Measurements from ENCODE around the gene SDE2. TPM values are rescaled to one million over a fixed set of nuclear protein-coding genes. Genes with fewer than 3 reads are reported as not detected.
A peak's percentile ranks its signal among the peaks of the same experiment; 100 is the strongest.
"Not testable (repeated sequence)": the region's sequence is repeated elsewhere in the genome, so short reads cannot be mapped to it uniquely, and the experiment has no call there.

Gene SDE2
- total RNA-seq (ENCODE audit: insufficient read depth, low replicate concordance) = 40.4 TPM

DNA sequence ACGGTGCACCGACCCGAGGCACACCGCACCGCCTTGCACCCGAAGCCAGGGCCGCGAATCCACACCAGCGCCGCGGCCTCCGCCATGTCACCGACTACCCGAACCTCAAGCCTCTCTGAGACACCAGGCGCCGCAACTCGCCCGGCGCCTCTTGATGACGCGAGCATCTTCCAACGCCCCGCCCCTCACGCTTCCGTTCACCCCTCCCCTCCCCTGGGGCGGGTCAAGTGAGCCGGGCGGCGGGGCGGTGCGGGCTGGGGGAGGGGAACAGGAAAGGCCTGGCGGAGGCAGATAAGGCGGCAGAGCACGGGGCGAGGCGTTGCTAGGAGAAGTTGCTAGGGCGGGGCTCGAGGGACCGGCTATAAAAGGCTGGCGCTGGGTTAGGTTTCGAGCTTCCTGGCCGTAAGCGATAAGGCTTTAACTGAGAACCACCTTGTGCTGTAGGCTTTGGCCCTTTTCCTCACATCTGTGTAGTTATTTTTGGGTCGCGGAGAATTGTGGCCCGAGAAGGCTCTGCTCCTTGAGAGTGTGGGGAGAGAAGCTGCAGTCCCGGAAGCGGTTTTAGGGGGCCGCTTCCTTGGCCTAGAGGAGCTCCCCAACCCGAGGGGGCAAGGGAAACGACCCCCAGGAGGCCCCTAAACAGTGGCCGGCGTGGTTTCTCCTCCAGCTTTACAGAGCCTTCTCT lies at the start of gene SDE2:
TSS of gene SDE2 (minus strand) at position 117 of the 685 bp plus-strand sequence. CDS start at position 86, 31 bp downstream.
- peak; percentile 99 for DNase-seq (ENCODE audit: low spot score)

DNA sequence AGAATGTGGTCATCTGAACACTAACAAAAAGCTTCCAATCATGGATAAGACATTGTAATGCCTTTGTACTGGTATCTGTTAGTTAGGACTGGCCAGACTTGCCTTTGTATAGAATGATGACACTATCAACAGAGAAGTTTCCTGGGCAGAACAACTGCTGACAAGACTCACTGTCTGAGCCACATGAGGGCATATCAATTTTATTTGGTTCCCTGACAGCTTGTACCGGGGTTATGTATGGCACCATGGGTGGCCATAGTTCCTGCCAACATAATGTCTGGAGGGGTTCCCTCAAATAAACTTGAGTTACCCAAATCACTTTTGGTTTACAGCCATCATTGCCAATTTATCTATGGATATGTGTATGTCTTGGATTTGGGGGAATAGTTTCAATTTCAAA lies 49.7 kb upstream of the SDE2 start:
- no peak for DNase-seq (ENCODE audit: low spot score)

DNA sequence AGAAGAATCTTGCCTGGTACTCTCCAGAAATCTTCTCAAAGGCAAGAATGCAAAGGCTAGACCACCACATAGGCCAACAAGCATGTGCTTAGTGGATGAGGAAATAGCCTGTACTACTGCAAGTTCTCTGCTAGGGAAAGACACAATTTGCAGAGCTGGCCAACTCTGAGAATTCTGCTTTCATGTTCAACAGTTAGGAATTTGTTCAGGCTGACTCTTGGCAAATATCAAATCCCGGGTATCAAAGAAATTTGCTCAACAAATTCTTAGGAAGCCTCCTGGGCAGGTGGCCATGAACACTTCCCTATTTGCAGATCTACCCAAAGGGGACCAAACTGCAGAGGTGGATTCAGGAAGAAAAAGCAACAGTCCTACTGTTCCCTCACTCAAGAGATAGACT lies 48.4 kb upstream of the SDE2 start:
- DNase-seq (ENCODE audit: low spot score) = peak; percentile 72

DNA sequence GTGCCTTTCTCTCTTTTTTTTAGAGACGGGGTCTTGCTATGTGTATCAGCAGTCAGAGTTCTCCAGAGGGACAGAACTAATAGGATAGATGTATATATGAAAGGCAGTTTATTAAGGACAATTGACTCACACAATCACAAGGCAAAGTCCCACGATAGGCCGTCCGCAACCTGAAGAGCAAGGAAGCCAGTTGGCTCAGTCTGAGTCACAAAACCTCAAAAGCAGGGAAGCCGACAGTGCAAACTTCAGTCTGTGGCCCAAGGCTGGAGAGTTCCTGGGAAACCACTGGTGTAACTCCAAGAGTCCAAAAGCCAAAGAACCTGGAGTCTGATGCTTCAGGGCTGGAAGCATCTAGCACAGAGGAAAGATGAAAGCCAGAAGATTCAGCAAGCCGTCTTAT lies 47.1 kb upstream of the SDE2 start:
- DNase-seq (ENCODE audit: low spot score) = no peak

DNA sequence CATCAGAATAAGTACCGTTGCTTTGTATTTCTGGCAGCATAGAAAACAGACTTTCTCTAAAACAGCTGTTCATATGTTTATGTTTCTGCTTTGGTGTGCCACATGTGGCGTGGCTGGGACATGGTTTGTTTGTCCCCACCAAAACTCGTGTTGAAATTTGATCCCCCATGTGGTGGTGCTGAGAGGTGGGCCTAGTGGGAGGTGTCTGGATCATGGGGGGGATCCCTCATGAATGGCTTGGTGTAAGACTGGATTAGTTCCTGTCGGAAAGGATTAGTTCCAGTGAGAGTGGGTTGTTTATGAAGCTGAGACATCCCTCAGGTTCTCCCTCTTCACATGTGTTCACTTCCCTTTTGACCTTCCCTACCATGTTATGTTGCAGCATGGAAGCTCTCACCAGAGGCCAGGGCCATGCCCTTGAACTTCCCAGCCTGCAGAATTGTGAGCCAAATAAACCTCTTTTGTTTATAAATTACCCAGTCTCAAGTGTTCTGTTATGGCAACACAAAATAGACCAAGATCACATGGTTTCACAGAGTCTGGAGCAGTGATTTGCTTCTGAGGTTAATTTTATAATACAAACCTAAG lies 45.5 kb upstream of the SDE2 start:
- DNase-seq (ENCODE audit: low spot score) = no peak

DNA sequence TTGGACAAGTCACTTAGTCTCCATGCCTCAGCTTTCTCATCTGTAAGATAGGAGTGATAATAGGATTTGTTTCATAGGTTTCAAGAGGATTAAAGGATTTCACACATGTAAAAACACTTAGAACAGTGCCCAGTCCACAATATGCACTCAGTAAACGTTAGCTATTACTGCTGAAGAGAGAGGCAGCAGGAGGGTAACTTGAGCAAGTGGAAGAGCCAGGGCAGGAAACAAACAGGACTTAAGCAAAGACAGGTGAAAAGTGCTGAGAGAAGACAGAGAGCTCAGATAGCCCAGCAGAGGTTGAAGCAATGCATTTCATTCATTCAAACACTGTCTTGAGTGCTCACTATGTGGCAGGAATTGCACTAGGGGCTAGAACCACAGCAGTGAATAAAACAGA lies 42.3 kb upstream of the SDE2 start:
- no peak for DNase-seq (ENCODE audit: low spot score)

DNA sequence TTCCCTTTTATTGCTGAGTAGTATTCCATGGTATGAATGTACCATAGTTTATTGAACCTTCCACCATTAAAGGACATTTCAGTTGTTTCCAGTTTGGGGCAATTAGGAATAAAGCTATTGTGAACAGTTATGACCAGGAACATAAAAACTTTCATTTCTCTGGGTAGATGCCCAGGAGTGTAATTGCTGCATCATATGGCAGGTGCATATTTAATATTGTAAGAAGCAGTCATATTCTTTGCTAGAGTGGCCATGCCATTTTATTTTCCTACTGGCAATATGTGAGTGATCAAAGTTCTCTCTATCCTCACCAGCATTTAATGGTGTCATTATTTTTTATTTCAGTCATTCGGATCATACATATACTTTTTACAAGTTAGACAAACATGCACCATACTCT lies 39.5 kb upstream of the SDE2 start:
- DNase-seq (ENCODE audit: low spot score) = no peak

DNA sequence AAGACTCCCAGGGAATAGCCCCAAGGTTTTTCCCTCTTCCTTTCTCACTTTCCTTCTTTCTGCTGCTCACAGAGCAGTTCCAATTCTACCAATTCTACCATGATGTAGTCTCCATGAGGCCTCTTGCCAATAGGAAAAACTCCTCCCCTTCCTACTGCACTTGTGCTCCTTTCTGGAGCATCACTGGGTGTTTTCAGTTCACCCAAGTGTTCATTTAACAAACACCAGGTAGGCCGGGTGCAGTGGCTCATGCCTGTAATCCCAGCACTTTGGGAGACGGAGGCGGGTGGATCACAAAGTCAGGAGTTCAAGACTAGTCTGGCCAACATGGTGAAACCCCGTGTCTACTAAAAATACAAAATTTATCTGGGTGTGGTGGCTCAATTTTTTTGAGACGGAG lies 36.8 kb upstream of the SDE2 start:
- no peak for DNase-seq (ENCODE audit: low spot score)

DNA sequence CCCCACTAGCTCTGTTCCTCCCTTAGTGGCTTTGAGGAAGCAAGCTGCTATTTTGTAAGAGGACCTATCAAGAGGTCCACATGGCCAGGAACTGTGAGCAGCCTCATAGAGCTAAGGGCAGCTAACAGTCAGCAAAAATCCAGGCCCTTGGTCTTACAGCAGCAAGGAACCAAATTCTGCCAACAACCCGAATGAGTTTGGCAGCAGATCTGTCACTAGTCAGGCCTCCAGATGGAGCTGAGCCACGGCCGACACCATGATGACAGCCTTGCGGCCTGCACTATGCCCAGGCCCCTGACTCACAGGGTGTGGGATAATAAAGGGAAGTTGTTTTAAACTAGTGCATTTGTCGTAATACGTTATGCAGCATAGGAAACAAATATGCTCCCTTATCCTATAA lies 35.3 kb upstream of the SDE2 start:
- DNase-seq (ENCODE audit: low spot score) = peak; percentile 96

DNA sequence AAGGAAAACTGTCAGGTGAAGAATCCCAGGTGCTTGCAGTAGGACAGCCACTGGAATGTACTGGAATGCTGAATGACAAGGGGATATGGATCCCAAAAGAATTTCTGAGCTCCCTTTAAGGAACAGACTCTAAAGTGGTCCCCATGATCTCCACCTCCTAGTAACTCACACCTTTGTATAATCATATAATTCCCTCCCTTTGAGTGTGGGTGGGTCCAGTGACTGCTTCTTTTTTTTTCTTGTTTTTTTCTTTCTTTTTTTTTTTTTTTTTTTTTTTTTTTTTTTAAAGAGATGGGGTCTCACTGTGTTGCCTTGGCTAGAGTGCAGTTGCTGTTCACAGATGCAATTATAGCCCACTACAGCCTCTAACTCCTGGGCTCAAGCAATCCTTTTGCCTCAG lies 34.8 kb upstream of the SDE2 start:
- DNase-seq (ENCODE audit: low spot score) = no peak

DNA sequence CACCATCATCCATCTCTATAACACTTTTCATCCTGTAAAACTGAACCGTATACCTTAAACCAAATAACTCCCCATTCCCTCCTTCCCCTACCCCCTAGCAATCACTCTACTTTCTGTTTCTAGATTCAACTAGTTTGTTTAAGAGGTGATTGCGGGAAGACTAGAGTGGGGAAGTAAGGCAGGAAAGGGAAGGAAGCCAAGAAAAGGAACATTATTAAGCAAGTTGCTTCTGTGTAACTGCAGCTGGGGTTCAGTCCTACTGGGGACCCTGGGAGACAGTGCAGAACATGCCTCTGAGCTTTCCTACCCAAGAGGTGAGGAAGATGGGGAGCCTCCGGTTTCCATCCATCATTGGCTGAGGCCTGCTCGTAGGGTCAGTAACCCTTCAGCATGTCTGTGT lies 34.4 kb upstream of the SDE2 start:
- peak; percentile 13 for DNase-seq (ENCODE audit: low spot score)

DNA sequence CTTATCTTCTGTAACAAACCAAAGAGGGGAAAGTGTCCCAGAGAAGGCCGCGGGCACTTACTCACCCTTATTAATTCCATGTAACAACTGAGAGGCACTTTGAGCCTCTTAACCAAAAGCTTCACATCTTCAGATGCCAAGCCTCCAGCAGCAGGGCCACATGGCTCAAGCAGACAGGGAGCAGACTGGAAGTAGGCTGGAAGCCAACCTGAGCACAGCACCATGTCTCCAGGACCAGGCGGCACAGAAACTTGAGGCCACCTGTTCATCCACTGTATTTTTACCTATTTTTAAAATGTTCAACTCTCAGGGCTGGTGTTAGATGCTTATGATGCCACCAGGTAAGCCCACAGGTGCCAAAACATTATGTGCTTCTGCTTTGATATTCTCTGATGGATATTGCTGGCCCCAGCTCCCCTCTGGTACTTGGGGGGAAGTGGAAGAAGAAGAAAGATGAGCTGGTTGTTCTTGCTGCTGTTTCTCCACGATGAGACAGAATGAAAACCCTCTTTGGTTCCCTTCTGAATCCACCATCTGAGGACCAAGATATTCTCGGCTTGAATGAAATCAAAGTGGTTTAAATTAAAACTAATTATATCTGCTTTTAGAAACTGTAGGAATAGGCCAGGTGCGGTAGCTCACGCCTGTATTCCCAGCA lies 30.6 kb upstream of the SDE2 start:
- no peak for DNase-seq (ENCODE audit: low spot score)

DNA sequence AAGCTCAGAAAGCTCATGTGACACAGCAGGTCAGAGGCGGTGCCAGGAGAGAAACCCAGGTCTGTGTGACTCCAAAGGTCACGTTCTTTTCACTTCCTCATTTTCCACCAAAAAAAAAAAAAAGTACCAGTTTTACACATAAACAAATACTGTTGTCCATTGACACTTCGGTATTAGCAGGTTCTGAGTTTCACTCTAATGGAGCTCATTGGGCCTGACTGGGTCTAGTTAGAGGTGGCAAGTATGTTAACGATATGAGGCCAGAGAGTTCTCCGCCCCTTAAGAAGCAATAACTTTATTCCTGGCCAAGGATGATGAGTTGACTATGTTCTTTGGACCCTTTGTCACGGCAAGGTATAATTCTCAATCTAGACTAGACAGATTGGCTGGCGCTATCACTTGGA lies 30.0 kb upstream of the SDE2 start:
- DNase-seq (ENCODE audit: low spot score) = no peak

DNA sequence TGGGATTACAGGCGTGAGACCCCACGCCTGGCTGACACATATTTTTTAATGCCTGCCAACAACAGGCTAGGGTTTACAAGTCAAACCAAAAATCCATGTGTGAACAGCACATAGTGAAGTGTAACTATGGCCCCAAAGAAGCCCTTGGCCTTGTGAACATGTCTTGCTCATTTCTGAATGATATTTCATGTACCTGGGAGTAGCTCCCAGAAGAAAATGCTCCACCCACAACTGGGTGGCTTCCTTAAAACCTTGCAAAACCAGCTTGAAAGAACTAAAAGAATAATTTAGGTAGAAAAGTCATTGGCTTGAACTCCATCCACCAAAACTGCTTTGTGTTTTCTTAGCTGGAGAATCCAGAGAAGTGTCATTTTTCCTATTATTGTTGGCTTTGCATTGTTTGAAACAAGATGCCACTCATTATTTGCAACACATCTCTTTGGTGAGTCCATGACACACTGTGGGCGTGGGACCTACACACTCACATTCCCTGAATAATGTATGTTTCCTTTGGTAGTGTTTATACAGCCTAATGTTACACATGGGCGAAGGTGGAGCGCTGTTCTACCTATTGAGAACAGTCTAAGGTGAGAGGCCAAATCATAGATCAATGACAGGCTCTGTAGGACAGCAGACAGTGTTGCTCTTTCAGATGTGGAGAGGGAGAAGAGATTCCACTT lies 28.5 kb upstream of the SDE2 start:
- DNase-seq (ENCODE audit: low spot score) = no peak

DNA sequence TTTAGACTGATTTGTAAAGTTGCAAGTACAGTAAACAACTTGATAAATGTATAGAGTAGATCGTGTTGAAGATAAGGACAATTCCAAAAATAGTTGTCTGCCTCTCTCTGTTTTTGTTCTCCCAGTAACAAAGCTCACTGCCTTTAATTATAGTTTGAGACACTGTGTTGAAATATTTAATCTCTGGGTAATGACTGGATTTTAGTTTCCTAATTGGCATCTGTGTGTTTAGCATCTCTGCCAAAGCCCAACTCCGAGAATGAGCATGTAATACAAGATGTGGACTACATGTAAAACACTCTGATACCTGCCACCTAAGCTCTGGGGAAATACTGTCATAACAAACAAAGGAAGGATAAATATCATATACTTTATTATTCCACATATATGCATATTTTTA lies 27.7 kb upstream of the SDE2 start:
- DNase-seq (ENCODE audit: low spot score) = no peak

DNA sequence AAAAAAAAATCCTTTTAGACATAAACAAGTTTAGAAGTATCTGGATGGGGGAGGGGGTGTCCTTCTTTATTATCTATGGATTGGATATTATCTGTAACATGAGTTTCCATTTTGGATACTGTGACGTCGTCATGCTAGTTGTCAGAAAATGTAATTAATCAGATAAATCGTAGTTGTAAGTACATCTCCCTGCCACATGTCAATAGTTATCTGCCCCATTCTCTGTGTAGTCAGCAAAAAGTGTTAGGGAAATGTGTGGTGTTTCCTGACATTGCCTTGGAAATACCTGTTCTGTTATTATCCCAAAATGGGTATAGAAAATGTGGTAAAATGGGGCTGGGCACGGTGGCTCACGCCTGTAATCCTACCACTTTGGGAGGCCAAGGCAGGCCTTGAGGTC lies 24.6 kb upstream of the SDE2 start:
- DNase-seq (ENCODE audit: low spot score) = no peak

DNA sequence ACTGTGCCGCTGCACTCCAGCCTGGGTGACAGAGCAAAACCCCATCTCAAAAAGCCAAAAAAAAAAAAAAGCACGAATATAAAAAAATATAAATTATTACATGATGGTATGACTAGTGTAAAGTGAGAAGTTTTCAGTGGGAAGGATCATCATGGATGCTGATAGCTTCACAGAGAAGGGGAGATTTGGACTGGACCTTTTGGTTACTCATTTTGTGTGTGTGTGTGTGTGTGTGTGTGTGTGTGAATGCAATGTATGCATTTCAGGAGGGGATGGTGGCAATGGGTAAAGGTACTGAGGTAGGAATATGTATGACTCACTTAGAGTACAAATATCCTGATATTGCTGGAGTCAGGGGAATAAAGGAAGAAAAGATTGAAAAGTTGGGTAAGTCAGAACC lies 22.7 kb upstream of the SDE2 start:
- DNase-seq (ENCODE audit: low spot score) = no peak

DNA sequence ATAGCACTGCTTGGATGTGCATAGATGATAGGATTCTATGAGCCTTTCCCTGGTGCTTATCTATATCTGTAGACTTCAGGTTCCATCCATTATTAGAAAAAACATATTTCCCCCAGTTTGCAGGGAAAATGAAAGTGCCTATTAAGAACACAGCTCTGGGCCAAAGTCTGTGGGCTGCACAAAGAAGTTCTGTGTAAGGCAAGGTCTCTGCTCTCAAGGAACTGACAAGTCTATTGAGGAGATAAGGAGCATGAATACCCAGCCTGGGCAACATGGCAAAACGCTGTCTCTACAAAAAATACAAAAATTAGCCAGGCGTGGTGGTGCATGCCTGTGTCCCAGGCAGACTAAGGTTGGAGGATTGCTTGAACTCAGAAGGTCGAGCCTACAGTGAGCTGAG lies 22.3 kb upstream of the SDE2 start:
- DNase-seq (ENCODE audit: low spot score) = no peak

DNA sequence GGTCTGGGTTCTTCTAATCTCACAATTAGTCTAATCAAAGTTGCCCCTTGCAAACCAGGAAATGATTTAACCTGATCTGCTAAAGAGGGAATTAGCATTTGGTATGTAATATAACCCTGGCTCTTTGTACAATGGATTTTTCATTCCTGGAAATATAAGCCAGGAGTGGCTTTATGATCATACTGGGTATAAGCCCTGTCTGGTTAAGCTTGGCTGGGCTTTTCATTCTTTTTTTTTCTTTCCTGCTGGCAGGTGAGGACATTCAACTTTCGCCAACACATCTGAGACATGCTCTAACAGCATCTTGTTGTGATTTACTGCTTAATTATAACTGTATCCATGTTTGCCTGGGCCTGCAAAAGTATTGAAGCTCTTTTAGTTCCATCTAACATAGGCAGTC lies 20.4 kb upstream of the SDE2 start:
- no peak for DNase-seq (ENCODE audit: low spot score)

DNA sequence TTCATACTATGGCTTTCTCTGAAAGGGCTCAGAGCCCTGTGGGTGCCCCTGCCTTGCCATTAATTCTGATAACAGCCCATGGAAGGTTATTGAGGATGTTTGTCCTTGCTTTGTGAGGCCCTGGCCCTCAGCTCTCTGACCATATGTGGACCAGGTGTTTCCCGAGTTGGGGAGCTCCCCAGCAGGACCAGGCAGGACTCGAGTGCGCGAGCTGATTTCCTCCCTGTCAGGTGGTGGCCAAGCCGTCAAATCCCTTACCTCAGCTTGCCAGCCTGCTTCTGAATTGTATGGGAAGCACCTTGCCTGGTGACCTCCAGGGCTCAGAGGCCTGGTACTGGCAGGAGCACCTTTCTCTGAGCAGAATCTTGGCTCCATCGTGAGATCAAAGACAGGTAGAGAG lies 17.9 kb upstream of the SDE2 start:
- no peak for DNase-seq (ENCODE audit: low spot score)

DNA sequence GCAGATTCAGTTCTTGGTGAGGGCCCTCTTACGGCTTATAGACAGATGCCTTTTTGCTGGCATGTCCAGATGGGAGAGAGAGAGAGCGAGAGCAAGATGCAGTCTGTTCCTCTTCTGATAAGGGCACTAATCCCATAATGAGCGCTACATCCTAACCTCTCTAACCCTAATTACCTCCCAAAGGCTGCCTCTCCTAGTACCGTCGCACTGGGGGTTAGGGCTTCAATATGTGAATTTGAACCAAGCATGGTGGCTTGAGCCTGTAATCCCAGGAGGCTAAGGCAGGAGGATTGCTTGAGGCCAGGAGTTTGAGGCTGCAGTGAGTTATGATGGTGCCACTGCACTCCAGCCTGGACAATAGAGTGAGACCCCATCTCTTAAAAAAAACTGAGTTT lies 10.5 kb upstream of the SDE2 start:
- DNase-seq (ENCODE audit: low spot score) = no peak

DNA sequence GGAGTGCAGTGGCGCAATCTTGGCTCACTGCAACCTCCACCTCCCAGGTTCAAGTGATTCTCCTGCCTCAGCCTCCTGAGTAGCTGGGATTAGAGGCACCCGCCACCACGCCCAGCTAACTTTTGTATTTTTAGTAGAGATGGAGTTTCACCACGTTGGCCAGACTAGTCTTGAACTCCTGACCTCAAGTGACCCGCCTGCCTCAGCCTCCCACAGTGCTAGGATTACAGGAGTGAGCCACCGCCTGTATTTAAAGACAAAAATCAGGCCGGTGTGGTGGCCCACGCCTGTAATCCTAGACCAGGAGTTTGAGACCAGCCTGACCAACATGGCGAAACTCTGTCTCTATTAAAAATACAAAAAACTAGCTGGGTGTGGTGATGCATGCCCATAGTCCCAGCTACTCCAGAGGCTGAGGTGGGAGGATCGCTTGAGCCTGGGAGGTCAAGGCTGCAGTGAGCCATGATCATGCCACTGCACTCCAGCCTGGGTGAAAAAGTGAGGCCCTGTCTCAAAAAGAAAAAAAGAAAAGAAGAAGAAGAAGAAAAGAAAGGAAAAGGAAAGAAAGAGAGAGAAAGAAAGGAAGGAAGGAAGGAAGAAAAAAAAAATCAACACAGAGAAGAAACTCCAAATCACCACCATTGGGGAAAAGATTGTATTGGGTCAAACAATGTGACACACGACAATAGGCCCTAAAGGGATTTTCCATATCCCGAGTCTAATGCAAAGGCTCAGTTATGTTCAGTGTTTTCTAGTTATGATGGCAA lies 8.2 kb upstream of the SDE2 start:
- not testable (repeated sequence) for DNase-seq (ENCODE audit: low spot score)

Measured in umbilical cord (tissue), 2 donors.